Panc1 (cell line): ENCODE measurements around the gene NUP93. TPM values are rescaled to one million over a fixed set of nuclear protein-coding genes. Genes with fewer than 3 reads are reported as not detected.

Source experiments
- ATAC-seq: fragments of 200-7000 bp; cut with Tn5 transposase; 2 replicates; pipeline ENCODE4 v1.9.1; 2020; ENCODE audit warnings: mild to moderate bottlenecking, moderate library complexity
- BruUV-seq: library from RNA; stranded (reverse); fragments of 400-500 nt; replicated peaks from 2 replicates; lab custom pipeline; 2021; lab: Mats Ljungman, UMichigan
- CTCF ChIA-PET: fragments of 300-600 bp; sonication (Branson Sonifier 250); formaldehyde crosslinking; loops from one replicate; lab custom pipeline; 2022; ENCODE audit warnings: antibody characterized with exemption; lab: Charles Lee
- POLR2A ChIA-PET: fragments of 300-600 bp; sonication (Branson Sonifier 250); formaldehyde crosslinking; loops from one replicate; lab custom pipeline; 2022; ENCODE audit warnings: antibody characterized with exemption; lab: Charles Lee
- DNase-seq: peaks from one replicate; pipeline ENCODE4 v3.0.0-alpha.2; 2010; ENCODE audit warnings: low read depth, low spot score
- H3K27ac ChIP-seq: 2 replicates; pipeline ENCODE4 v1.5.1; 2011; ENCODE audit warnings: mild to moderate bottlenecking, low read length, inconsistent platforms
- H3K27me3 ChIP-seq: fragments of 200-500 bp; sonication (Bioruptor generic); 2 replicates; pipeline ENCODE4 v1.6.0; 2014; ENCODE audit warnings: low read length, inconsistent platforms; ENCODE audit not compliant: control insufficient read depth, insufficient read depth
- H3K36me3 ChIP-seq: fragments of 200-500 bp; sonication (Bioruptor generic); 2 replicates; pipeline ENCODE4 v1.5.1; 2014; ENCODE audit warnings: inconsistent platforms, mild to moderate bottlenecking, low read length, moderate library complexity; ENCODE audit not compliant: control insufficient read depth, insufficient read depth
- H3K4me1 ChIP-seq: 2 replicates; pipeline ENCODE4 v1.5.1; 2011; ENCODE audit warnings: inconsistent platforms, mild to moderate bottlenecking, low read length, moderate library complexity; ENCODE audit not compliant: control insufficient read depth, insufficient read depth
- H3K4me3 ChIP-seq, 2 experiments: 2 replicates each; pipeline ENCODE4 v1.5.1; 2011 to 2012; ENCODE audit warnings: low read depth in 2 of 2, low read length in 2 of 2, mild to moderate bottlenecking in 2 of 2, inconsistent platforms in 1 of 2, moderate library complexity in 1 of 2
- H3K9me3 ChIP-seq: fragments of 200-500 bp; sonication (Bioruptor generic); 2 replicates; pipeline ENCODE4 v1.5.1; 2014; ENCODE audit warnings: low read depth, mild to moderate bottlenecking, inconsistent platforms, low read length, moderate library complexity; ENCODE audit not compliant: control insufficient read depth, insufficient read depth
- CTCF ChIP-seq: fragments of 450-650 bp; IDR thresholded peaks from 2 replicates; pipeline ENCODE4 v1.5.1; 2017; ENCODE audit warnings: mild to moderate bottlenecking
- POLR2AphosphoS5 ChIP-seq: IDR thresholded peaks from 2 replicates; pipeline ENCODE4 v1.6.1; 2012; ENCODE audit warnings: mild to moderate bottlenecking, low read depth, low read length, moderate library complexity
- REST ChIP-seq, 2 experiments: IDR thresholded peaks; 2 replicates each; pipeline ENCODE4 v1.6.1; 2011 to 2012; ENCODE audit warnings: low read depth in 2 of 2, control low read depth in 1 of 2, low read length in 1 of 2, mild to moderate bottlenecking in 1 of 2, moderate library complexity in 1 of 2; ENCODE audit not compliant: insufficient read depth in 1 of 2
- SIN3A ChIP-seq: IDR thresholded peaks from 2 replicates; pipeline ENCODE4 v1.6.1; 2012; ENCODE audit warnings: low read depth, mild to moderate bottlenecking, low read length, moderate library complexity, borderline replicate concordance; ENCODE audit not compliant: insufficient read depth
- TCF7L2 ChIP-seq: IDR thresholded peaks from 2 replicates; pipeline ENCODE4 v1.6.1; 2011; ENCODE audit warnings: mild to moderate bottlenecking, low read depth, low read length, inconsistent platforms
- in situ Hi-C: cut with HindIII; loops from 2 replicates; pipeline ENCODE4 v1.10.0; 2016; ENCODE audit warnings: low sequenced_read_pairs, low pct_unique_long_range_greater_than_20kb
- intact Hi-C: fragments of 100-400 bp; cut with micrococcal nuclease; formaldehyde crosslinking; loops from one replicate; pipeline ENCODE4 v1.10.0; 2022; ENCODE audit not compliant: unreplicated experiment
- total RNA-seq: library from RNA; stranded (reverse); gene quantifications from one replicate; pipeline ENCODE4 v1.2.1, GENCODE V29; 2021; ENCODE audit not compliant: unreplicated experiment

The NUP93 gene
- total RNA-seq, 1 experiment from 2014 or later, result 88.5 TPM

GRCh38 chr16:56861092-56861610 is 131.2 kb downstream of the NUP93 start:
- Histone ChIP-seq H3K27ac (peak overlapping the region; percentile 57), H3K4me1 (peaks cover 13% of the 10 kb centered on the region), H3K27me3 (no peaks in the 10 kb centered on the region), H3K9me3 (no peaks in the 10 kb centered on the region), H3K4me3 (no peak overlapping the region), H3K36me3 (no peaks in the 10 kb centered on the region)
- POLR2A ChIA-PET, result no interaction called here
- DNase-seq, result no peak
- intact Hi-C loops (loop anchor here (10.0 kb wide), 1 partner anchor 434 kb away; no protein-coding TSS in a partner anchor), in situ Hi-C loops (no loop called here)
- no TSS peak for BruUV-seq
- peak; percentile 71 for ATAC-seq
- no peak for TF ChIP-seq REST (IDR thresholded peaks at IDR 0.05; ENCODE audit: insufficient read depth in 1 of 2, low read depth in 2 of 2, low read length in 1 of 2)
- TF ChIP-seq TCF7L2, result 0 out of 2 replicates have a peak, but pooled peaks have one; percentile 53
- CTCF ChIA-PET, result no interaction called here

GRCh38 chr16:56861756-56862155 is 131.8 kb downstream of the NUP93 start:
- ChIA-PET POLR2A (no interaction called here), CTCF (no interaction called here)
- H3K27ac ChIP-seq, result peak overlapping the region; percentile 57
- H3K27me3 ChIP-seq, result no peaks in the 10 kb centered on the region
- H3K36me3 ChIP-seq, result no peaks in the 10 kb centered on the region
- no peak for TF ChIP-seq TCF7L2
- no peak for TF ChIP-seq CTCF
- no peak for TF ChIP-seq REST (IDR thresholded peaks at IDR 0.05; ENCODE audit: insufficient read depth in 1 of 2, low read depth in 2 of 2, low read length in 1 of 2)
- no peak for TF ChIP-seq SIN3A
- no peak for TF ChIP-seq POLR2AphosphoS5
- BruUV-seq, result no TSS peak
- intact Hi-C loops (loop anchor here (10.0 kb wide), 1 partner anchor 433 kb away; no protein-coding TSS in a partner anchor), in situ Hi-C loops (no loop called here)
- H3K4me1 ChIP-seq, result peaks cover 13% of the 10 kb centered on the region
- ATAC-seq (no peak), DNase-seq (no peak)
- no peaks in the 10 kb centered on the region for H3K9me3 ChIP-seq
- H3K4me3 ChIP-seq, result no peak overlapping the region
